ENCODE data around the gene TPM2. TPM values are rescaled to one million over a fixed set of nuclear protein-coding genes. Genes with fewer than 3 reads are reported as not detected.

Gene TPM2
- total RNA-seq, 3 donors from 2014 or later (not counting 1 experiment from before 2014, with no cell fraction given), result 20.9 to 23.8 (median 22.9) TPM

- Histone ChIP-seq H3K27me3 (ENCODE audit: control insufficient read depth, insufficient read depth, low read length) (no peaks in the 10 kb centered on the region), H3K4me3 (ENCODE audit: low read length) (peak overlapping the region; percentile 30), H3K4me1 (ENCODE audit: control insufficient read depth, insufficient read depth, low read length) (peaks cover 59% of the 10 kb centered on the region), H3K9me3 (ENCODE audit: control insufficient read depth, insufficient read depth, low read length) (no peaks in the 10 kb centered on the region), H3K36me3 (ENCODE audit: control insufficient read depth, insufficient read depth, low read length) (peaks cover 25% of the 10 kb centered on the region), H3K27ac (ENCODE audit: low read length) (peak overlapping the region; percentile 73)
- 3% methylated on average over 9 of the region's 10 CpGs for WGBS (ENCODE audit: insufficient coverage)
- intact Hi-C loops (cut with micrococcal nuclease), result no loop called here
- ATAC-seq (peak in 2 of 3 donors; percentile 11 to 18), DNase-seq (peak; percentile 60 to 70)
- TF ChIP-seq, protein P1, sequence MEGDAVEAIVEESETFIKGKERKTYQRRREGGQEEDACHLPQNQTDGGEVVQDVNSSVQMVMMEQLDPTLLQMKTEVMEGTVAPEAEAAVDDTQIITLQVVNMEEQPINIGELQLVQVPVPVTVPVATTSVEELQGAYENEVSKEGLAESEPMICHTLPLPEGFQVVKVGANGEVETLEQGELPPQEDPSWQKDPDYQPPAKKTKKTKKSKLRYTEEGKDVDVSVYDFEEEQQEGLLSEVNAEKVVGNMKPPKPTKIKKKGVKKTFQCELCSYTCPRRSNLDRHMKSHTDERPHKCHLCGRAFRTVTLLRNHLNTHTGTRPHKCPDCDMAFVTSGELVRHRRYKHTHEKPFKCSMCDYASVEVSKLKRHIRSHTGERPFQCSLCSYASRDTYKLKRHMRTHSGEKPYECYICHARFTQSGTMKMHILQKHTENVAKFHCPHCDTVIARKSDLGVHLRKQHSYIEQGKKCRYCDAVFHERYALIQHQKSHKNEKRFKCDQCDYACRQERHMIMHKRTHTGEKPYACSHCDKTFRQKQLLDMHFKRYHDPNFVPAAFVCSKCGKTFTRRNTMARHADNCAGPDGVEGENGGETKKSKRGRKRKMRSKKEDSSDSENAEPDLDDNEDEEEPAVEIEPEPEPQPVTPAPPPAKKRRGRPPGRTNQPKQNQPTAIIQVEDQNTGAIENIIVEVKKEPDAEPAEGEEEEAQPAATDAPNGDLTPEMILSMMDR (IDR thresholded peaks at IDR 0.05), result no peak
- Mint-ChIP-seq H3K27me3 (ENCODE audit: low read depth in 2 of 2) (no peaks in the 10 kb centered on the region), H3K9me3 (no peaks in the 10 kb centered on the region), H3K4me3 (no peak overlapping the region), H3K27ac (no peak overlapping the region), H3K36me3 (peaks cover 8% of the 10 kb centered on the region), H3K4me1 (peaks cover 25 to 26% of the 10 kb centered on the region in 2 donors)
These were observed 38.6 kb upstream of the TPM2 start for GRCh38 chr9:35728041-35728971.

DNA sequence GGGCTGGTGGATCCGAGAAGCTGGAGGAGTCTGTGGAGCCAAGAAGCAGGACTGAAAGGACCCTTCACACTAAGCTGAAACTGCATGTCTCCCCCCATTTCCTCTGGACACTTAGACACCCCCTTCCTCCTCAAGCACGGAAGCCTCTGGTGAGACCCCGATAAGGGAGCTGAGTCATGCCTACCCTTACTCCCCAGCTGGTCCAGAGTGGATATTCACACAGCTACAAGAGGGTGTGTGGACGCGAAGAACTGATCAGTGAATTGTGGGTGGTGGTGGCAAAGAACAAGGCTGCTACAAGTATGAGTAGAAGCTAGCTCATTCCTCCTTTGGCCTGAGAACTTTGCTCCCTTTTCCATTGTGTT lies 37.9 kb upstream of the TPM2 start:
- peaks cover 19 to 20% of the 10 kb centered on the region in 2 donors for H3K4me1 Mint-ChIP-seq
- H3K27me3 Mint-ChIP-seq (ENCODE audit: low read depth in 2 of 2), result no peaks in the 10 kb centered on the region
- H3K9me3 Mint-ChIP-seq, result no peaks in the 10 kb centered on the region
- 0% methylated on average over 5 of the region's 5 CpGs for WGBS (ENCODE audit: insufficient coverage)
- H3K4me3 ChIP-seq (ENCODE audit: low read length), result peak overlapping the region; percentile 30
- peaks cover 30% of the 10 kb centered on the region for H3K36me3 ChIP-seq (ENCODE audit: control insufficient read depth, insufficient read depth, low read length)
- H3K4me1 ChIP-seq (ENCODE audit: control insufficient read depth, insufficient read depth, low read length), result peaks cover 52% of the 10 kb centered on the region
- H3K27ac ChIP-seq (ENCODE audit: low read length), result peak overlapping the region; percentile 73
- H3K9me3 ChIP-seq (ENCODE audit: control insufficient read depth, insufficient read depth, low read length), result no peaks in the 10 kb centered on the region
- DNase-seq (no peak), ATAC-seq (no peak)
- no peak overlapping the region for H3K4me3 Mint-ChIP-seq
- intact Hi-C loops (cut with micrococcal nuclease), result no loop called here
- peaks cover 8% of the 10 kb centered on the region for H3K36me3 Mint-ChIP-seq
- no peak overlapping the region for H3K27ac Mint-ChIP-seq
- H3K27me3 ChIP-seq (ENCODE audit: control insufficient read depth, insufficient read depth, low read length), result no peaks in the 10 kb centered on the region
- TF ChIP-seq, protein P1 (IDR thresholded peaks at IDR 0.05), result no peak

GRCh38 chr9:35726931-35727330 lies 37.2 kb upstream of the TPM2 start:
- Mint-ChIP-seq H3K4me1 (peaks cover 17 to 22% of the 10 kb centered on the region in 2 donors), H3K9me3 (no peaks in the 10 kb centered on the region), H3K36me3 (peaks cover 14% of the 10 kb centered on the region), H3K4me3 (no peak overlapping the region), H3K27ac (no peak overlapping the region), H3K27me3 (ENCODE audit: low read depth in 2 of 2) (no peaks in the 10 kb centered on the region)
- no peak overlapping the region for H3K4me3 ChIP-seq (ENCODE audit: low read length)
- peak; percentile 32 to 65 for DNase-seq
- TF ChIP-seq, protein P1 (IDR thresholded peaks at IDR 0.05), result no peak
- no peaks in the 10 kb centered on the region for H3K27me3 ChIP-seq (ENCODE audit: control insufficient read depth, insufficient read depth, low read length)
- no peaks in the 10 kb centered on the region for H3K9me3 ChIP-seq (ENCODE audit: control insufficient read depth, insufficient read depth, low read length)
- WGBS (ENCODE audit: insufficient coverage), result 4% methylated on average over 3 of the region's 3 CpGs
- ATAC-seq, result peak; percentile 45 to 62 (median 54)
- peaks cover 37% of the 10 kb centered on the region for H3K36me3 ChIP-seq (ENCODE audit: control insufficient read depth, insufficient read depth, low read length)
- intact Hi-C loops (cut with micrococcal nuclease), result no loop called here
- H3K4me1 ChIP-seq (ENCODE audit: control insufficient read depth, insufficient read depth, low read length), result peaks cover 51% of the 10 kb centered on the region
- peak overlapping the region; percentile 73 for H3K27ac ChIP-seq (ENCODE audit: low read length)

Data from natural killer cell (primary cell).